GM12878 (cell line): Measurements from ENCODE around the gene USP37. TPM values are rescaled to one million over a fixed set of nuclear protein-coding genes. Genes with fewer than 3 reads are reported as not detected.
A peak's percentile ranks its signal among the peaks of the same experiment; 100 is the strongest.

Experiments
- ATAC-seq: fragments of 200-7000 bp; cut with Tn5 transposase; 3 replicates; pipeline ENCODE4 v1.9.1; 2020; ENCODE audit warnings: mild to moderate bottlenecking, moderate library complexity
- BruUV-seq: library from RNA; stranded (reverse); fragments of 400-500 nt; replicated peaks from 2 replicates; lab custom pipeline; 2021; lab: Mats Ljungman, UMichigan
- CTCF ChIA-PET: fragments of 300-600 bp; sonication (Branson Sonifier 250); formaldehyde crosslinking; extraction: SDS; loops from one replicate; lab custom pipeline; 2021; ENCODE audit warnings: inconsistent platforms; lab: Yijun Ruan, JAX
- POLR2A ChIA-PET: fragments of 350-600 bp; formaldehyde crosslinking; extraction: SDS; loops from one replicate; lab custom pipeline; 2021; ENCODE audit warnings: inconsistent platforms; lab: Charles Lee
- RAD21 ChIA-PET: fragments of 300-600 bp; sonication (Branson Sonifier 250); formaldehyde crosslinking; loops from one replicate; lab custom pipeline; 2023; ENCODE audit warnings: antibody characterized with exemption; ENCODE audit not compliant: unreplicated experiment; lab: Charles Lee
- SMC1A ChIA-PET: fragments of 300-600 bp; sonication (Branson Sonifier 250); formaldehyde crosslinking; loops from one replicate; lab custom pipeline; 2023; ENCODE audit not compliant: unreplicated experiment, uncharacterized antibody; lab: Charles Lee
- DNase-seq: peaks from one replicate; pipeline ENCODE4 v3.0.0-alpha.2; 2011; ENCODE audit warnings: low read depth, low spot score
- FAIRE-seq: peaks from 3 replicates; lab custom pipeline; 2011; peaks lifted over from hg19 to GRCh38; lab: Jason Lieb, UNC
- H2AFZ ChIP-seq: 2 replicates; pipeline ENCODE4 v1.6.0; 2011; ENCODE audit warnings: low read depth, low read length, control low read depth; ENCODE audit not compliant: control insufficient read depth
- H3K27ac ChIP-seq: 2 replicates; pipeline ENCODE4 v1.5.1; 2011; ENCODE audit warnings: control low read depth; ENCODE audit not compliant: control insufficient read depth, insufficient read depth
- H3K27me3 ChIP-seq, 2 experiments: replicated peaks in 1 of 2; 2 replicates each; pipeline versions ENCODE4 v1.6.0 to v1.6.1; 2011; ENCODE audit warnings: low read length in 1 of 2; ENCODE audit not compliant: control insufficient read depth in 2 of 2, insufficient read depth in 2 of 2
- H3K36me3 ChIP-seq, 2 experiments: 2 replicates each; pipeline ENCODE4 v1.5.1; 2011; ENCODE audit warnings: low read length in 1 of 2; ENCODE audit not compliant: control insufficient read depth in 2 of 2, insufficient read depth in 2 of 2
- H3K4me1 ChIP-seq: 2 replicates; pipeline ENCODE4 v1.6.1; 2011; ENCODE audit warnings: mild to moderate bottlenecking, low read length, moderate library complexity, mixed read lengths; ENCODE audit not compliant: control insufficient read depth, insufficient read depth
- H3K4me2 ChIP-seq: 2 replicates; pipeline ENCODE4 v1.6.0; 2011; ENCODE audit warnings: control low read depth; ENCODE audit not compliant: control insufficient read depth, insufficient read depth
- H3K4me3 ChIP-seq: fragments of 200-600 bp; sonication (generic); 2 replicates; pipeline ENCODE4 v1.5.1; 2016
- H3K79me2 ChIP-seq: 2 replicates; pipeline ENCODE4 v1.6.0; 2011; ENCODE audit warnings: low read length; ENCODE audit not compliant: control insufficient read depth, insufficient read depth
- H3K9ac ChIP-seq: 2 replicates; pipeline ENCODE4 v1.8.0; 2011; ENCODE audit warnings: low read length, control low read depth, mixed read lengths; ENCODE audit not compliant: control insufficient read depth, insufficient read depth
- H3K9me3 ChIP-seq: replicated peaks from 3 replicates; pipeline ENCODE4 v1.5.1; 2011; ENCODE audit warnings: mild to moderate bottlenecking, low read length; ENCODE audit not compliant: control insufficient read depth, insufficient read depth
- H4K20me1 ChIP-seq: 2 replicates; pipeline ENCODE4 v1.6.0; 2011; ENCODE audit not compliant: control insufficient read depth, insufficient read depth
- BCL3 ChIP-seq: IDR thresholded peaks from 2 replicates; pipeline ENCODE4 v1.6.1; 2011; ENCODE audit warnings: borderline replicate concordance, low read depth, mild to moderate bottlenecking, moderate library complexity, low read length; ENCODE audit not compliant: insufficient read depth, poor library complexity, severe bottlenecking
- BMI1 ChIP-seq: fragments of 450-650 bp; IDR thresholded peaks from 2 replicates; pipeline ENCODE4 v1.6.1; 2016; ENCODE audit warnings: mild to moderate bottlenecking, moderate library complexity, borderline replicate concordance
- CEBPZ ChIP-seq: fragments of 150-350 bp; IDR thresholded peaks from 2 replicates; pipeline ENCODE4 v1.6.1; 2016; ENCODE audit warnings: low read depth, low read length
- EP300 ChIP-seq, 2 experiments: fragments of 150-350 bp in 1 of 2; IDR thresholded peaks; 2 replicates each; pipeline ENCODE4 v1.6.1; 2011 to 2012; ENCODE audit warnings: low read depth in 2 of 2, low read length in 2 of 2, borderline replicate concordance in 1 of 2, improper control_type of control experiment in 1 of 2, inconsistent platforms in 1 of 2; ENCODE audit not compliant: control insufficient read depth in 1 of 2
- GATAD2B ChIP-seq: fragments of 450-650 bp; conservative IDR thresholded peaks from 2 replicates; pipeline ENCODE4 v1.6.1; 2017; ENCODE audit warnings: low read depth, mild to moderate bottlenecking, moderate library complexity
- IRF3 ChIP-seq: fragments of 450-650 bp; IDR thresholded peaks from 2 replicates; pipeline ENCODE4 v1.6.1; 2014; ENCODE audit warnings: mild to moderate bottlenecking
- MAX ChIP-seq: IDR thresholded peaks from 2 replicates; pipeline ENCODE4 v1.6.1; 2012; ENCODE audit warnings: low read depth, low read length, improper control_type of control experiment
- SIN3A ChIP-seq: IDR thresholded peaks from 2 replicates; pipeline ENCODE4 v1.6.1; 2012; ENCODE audit warnings: low read depth, low read length, improper control_type of control experiment
- SREBF1 ChIP-seq: IDR thresholded peaks from 2 replicates; pipeline ENCODE4 v1.6.1; 2012; ENCODE audit warnings: mild to moderate bottlenecking, low read length
- TARDBP ChIP-seq: IDR thresholded peaks from 2 replicates; pipeline ENCODE4 v1.6.1; 2016; ENCODE audit warnings: borderline replicate concordance
- TCF3 ChIP-seq: IDR thresholded peaks from 2 replicates; pipeline ENCODE4 v1.6.1; 2012; ENCODE audit warnings: low read depth, mild to moderate bottlenecking, low read length, borderline replicate concordance; ENCODE audit not compliant: insufficient read depth
- USF2 ChIP-seq: IDR thresholded peaks from 2 replicates; pipeline ENCODE4 v1.6.1; 2011; ENCODE audit warnings: low read depth, low read length, improper control_type of control experiment, borderline replicate concordance
- ZNF217 ChIP-seq: fragments of 450-650 bp; IDR thresholded peaks from 2 replicates; pipeline ENCODE4 v1.6.1; 2017; ENCODE audit warnings: antibody characterized with exemption, mild to moderate bottlenecking
- ZSCAN29 ChIP-seq: fragments of 450-650 bp; IDR thresholded peaks from 2 replicates; pipeline ENCODE4 v1.6.1; 2017; ENCODE audit warnings: mild to moderate bottlenecking, moderate library complexity
- WGBS: methylation state at CpG from one replicate; pipeline ENCODE4 v1.1.6; 2016; ENCODE audit warnings: low lambda C conversion rate; ENCODE audit not compliant: insufficient replicate concordance, insufficient coverage; ENCODE audit errors: missing lambda C conversion rate; 5-methylcytosine and 5-hydroxymethylcytosine counted together
- in situ Hi-C: fragments of 300-500 bp; cut with MboI; formaldehyde crosslinking; loops from 9 replicates; pipeline ENCODE4 v1.14.3; 2018; ENCODE audit warnings: mixed read lengths
- intact Hi-C: fragments of 100-400 bp; cut with micrococcal nuclease; formaldehyde crosslinking; loops from one replicate; pipeline ENCODE4 v1.14.2; 2022; ENCODE audit not compliant: unreplicated experiment
- polyA plus RNA-seq, 11 experiments: library from polyadenylated mRNA; depleted of rRNA in 4 of 11; unstranded in 6 of 11; stranded (reverse) in 5 of 11; fragments of >200 nt; fragmentation: Nextera tagmentation in 4 of 11; fragmentation: Illumina TruSeq in 1 of 11; extraction: Ambion mirVana in 4 of 11; extraction: Trizol in 1 of 11; gene quantifications; 1 replicate in 1 of 11; 2 replicates in 10 of 11; pipeline versions ENCODE4 v1.2.1 to v1.2.3, GENCODE V29; 2011 to 2016; ENCODE audit warnings: inconsistent platforms in 2 of 11, missing spikeins in 2 of 11, low read depth in 1 of 11
- total RNA-seq, 4 experiments: library from RNA; depleted of rRNA in 3 of 4; stranded (reverse); fragments of >200 nt in 3 of 4; fragmentation: Illumina TruSeq in 1 of 4; extraction: Trizol in 1 of 4; gene quantifications; 2 replicates each; pipeline versions ENCODE4 v1.2.1 to v1.2.3, GENCODE V29; 2013 to 2021

The USP37 gene
- total and polyA plus RNA-seq, 10 of the 15 experiments (the other 5 are each of a cell fraction or from before 2014, with no cell fraction given): 2.8 to 16.0 (median 10.4) TPM

GRCh38 chr2:218472988-218473387 lies 95.2 kb downstream of the USP37 start (continued):
- TF ChIP-seq IRF3: no peak
- TF ChIP-seq, all 136 proteins: peak for 0

- ATAC-seq: no peak
- in situ Hi-C loops: no loop called here
- POLR2A ChIA-PET: interaction anchor here (0.6 to 1.4 kb wide), 2 partner anchors 17 to 78 kb away, joined by 3 read pairs; no protein-coding TSS in a partner anchor
- no peak for TF ChIP-seq ZNF217
- TF ChIP-seq SREBF1: no peak
- no peak for TF ChIP-seq BMI1
- TF ChIP-seq CEBPZ: no peak
- no peak for TF ChIP-seq ZSCAN29
- no peak for TF ChIP-seq EP300 (IDR thresholded peaks at IDR 0.05; ENCODE audit: borderline replicate concordance in 1 of 2, control insufficient read depth in 1 of 2, low read depth in 2 of 2, low read length in 2 of 2)
- no peak for TF ChIP-seq TARDBP
- no peak for TF ChIP-seq BCL3
- no peak for TF ChIP-seq GATAD2B
- no peak for TF ChIP-seq SIN3A
- TF ChIP-seq MAX: no peak
- TF ChIP-seq USF2: no peak
- no peak for TF ChIP-seq TCF3
Measured at GRCh38 chr2:218471982-218472381, 96.2 kb downstream of the USP37 start.

More at GRCh38 chr2:218471982-218472381, 96.2 kb downstream of the USP37 start:
- Histone ChIP-seq H2AFZ (no peak overlapping the region), H3K4me1 (peaks cover 8% of the 10 kb centered on the region), H3K9ac (no peak overlapping the region), H3K27ac (no peak overlapping the region), H3K36me3 (peaks cover 0 to 18% of the 10 kb centered on the region in 2 experiments; a peak in 3 of 4 replicates), H3K27me3 (no peaks in the 10 kb centered on the region), H4K20me1 (no peaks in the 10 kb centered on the region), H3K4me2 (no peak overlapping the region), H3K9me3 (no peaks in the 10 kb centered on the region), H3K4me3 (no peak overlapping the region), H3K79me2 (no peaks in the 10 kb centered on the region)
- 50% methylated on average over 4 of the region's 5 CpGs for WGBS
- FAIRE-seq (no peak), DNase-seq (no peak)
- ChIA-PET CTCF (interaction anchor here (0.6 to 2.2 kb wide), 5 partner anchors 10 to 277 kb away, joined by 3 to 7 read pairs (median 5); no protein-coding TSS in a partner anchor), RAD21 (no interaction called here), SMC1A (interaction anchor here (0.7 to 1.6 kb wide), 2 partner anchors 29 to 68 kb away, joined by 3 read pairs; no protein-coding TSS in a partner anchor)
- intact Hi-C loops: no loop called here
- TSS peak; percentile 24 for BruUV-seq
